Measurements from ENCODE around the gene CHRM2. TPM values are rescaled to one million over a fixed set of nuclear protein-coding genes. Genes with fewer than 3 reads are reported as not detected.

The CHRM2 gene
- total RNA-seq, 1 experiment from 2014 or later, result not detected

GRCh38 chr7:136942401-136942800 lies 73.9 kb downstream of the CHRM2 start:
- CTCF ChIA-PET, result no interaction called here

More at GRCh38 chr7:136942401-136942800, 73.9 kb downstream of the CHRM2 start:
- Histone ChIP-seq H3K4me1 (ENCODE audit: control insufficient read depth in 1 of 2, insufficient read depth in 2 of 2, low read length in 2 of 2) (no peaks in the 10 kb centered on the region), H3K27ac (ENCODE audit: low read depth, low read length) (no peak overlapping the region), H3K36me3 (ENCODE audit: control insufficient read depth in 1 of 2, insufficient read depth in 2 of 2, low read length in 2 of 2) (no peaks in the 10 kb centered on the region), H3K79me2 (ENCODE audit: insufficient read depth, low read length) (no peaks in the 10 kb centered on the region), H3K9ac (ENCODE audit: low read length) (no peak overlapping the region), H3K9me2 (ENCODE audit: insufficient read depth) (no peaks in the 10 kb centered on the region), H3K27me3 (ENCODE audit: insufficient read depth, low read length) (no peaks in the 10 kb centered on the region), H2AFZ (ENCODE audit: low read depth, low read length, poor library complexity, severe bottlenecking) (no peak overlapping the region), H3K4me2 (ENCODE audit: low read length) (no peak overlapping the region), H3K9me3 (ENCODE audit: control insufficient read depth in 1 of 2, insufficient read depth in 1 of 2, low read depth in 1 of 2, low read length in 2 of 2) (peaks cover 4% of the 10 kb centered on the region in 2 experiments; a peak in 2 of 4 replicates), H4K20me1 (ENCODE audit: insufficient read depth) (no peaks in the 10 kb centered on the region), H3K4me3 (replicated peaks in 1 of 2; ENCODE audit: low read depth in 1 of 2, low read length in 2 of 2) (no peak overlapping the region)
- ATAC-seq, result no peak
- intact Hi-C loops (cut with micrococcal nuclease), result no loop called here
- no peak for DNase-seq (ENCODE audit: low read depth, low spot score)
- no TSS peak for BruUV-seq (replicated peaks)
- ChIA-PET POLR2A (no interaction called here), RAD21 (ENCODE audit: low non-redundant PET in 1 of 2, low total read pairs in 2 of 2, uncharacterized antibody in 2 of 2, unreplicated experiment in 2 of 2) (no interaction called here)
- TF ChIP-seq EZH2 (IDR thresholded peaks at IDR 0.05), result no peak
- TF ChIP-seq CTCF (IDR thresholded peaks at IDR 0.05 in 2 of 3, conservative IDR thresholded peaks at IDR 0.05 in 1 of 3; ENCODE audit: borderline replicate concordance in 1 of 3, insufficient read depth in 1 of 3, low read depth in 2 of 3, low read length in 2 of 3), result no peak
- TF ChIP-seq CBX3 (IDR thresholded peaks at IDR 0.05; ENCODE audit: low read depth), result no peak
- TF ChIP-seq YY1 (IDR thresholded peaks at IDR 0.05; ENCODE audit: extremely low read depth, insufficient replicate concordance, low read depth, low read length), result no peak
- TF ChIP-seq ZFX (IDR thresholded peaks at IDR 0.05), result no peak
- TF ChIP-seq RAD21 (IDR thresholded peaks at IDR 0.05; ENCODE audit: low read depth), result no peak
- no peak for TF ChIP-seq TCF7L2 (IDR thresholded peaks at IDR 0.05; ENCODE audit: borderline replicate concordance, extremely low read depth, insufficient read depth, insufficient read length)
- TF ChIP-seq JUND (IDR thresholded peaks at IDR 0.05), result no peak
- no peak for TF ChIP-seq POLR2A (IDR thresholded peaks at IDR 0.05; ENCODE audit: borderline replicate concordance, extremely low read depth, insufficient read depth, insufficient read length)
- no peak for TF ChIP-seq MAX (IDR thresholded peaks at IDR 0.05)
- no peak for TF ChIP-seq ZNF274 (IDR thresholded peaks at IDR 0.05; ENCODE audit: low read depth, low read length)
- TF ChIP-seq SRF (IDR thresholded peaks at IDR 0.05; ENCODE audit: low read depth), result no peak
- TF ChIP-seq EZH2phosphoT487 (IDR thresholded peaks at IDR 0.05; ENCODE audit: borderline replicate concordance), result no peak
- TF ChIP-seq CEBPB (IDR thresholded peaks at IDR 0.05; ENCODE audit: low read depth), result no peak
- TF ChIP-seq ATF3 (IDR thresholded peaks at IDR 0.05), result no peak
- TF ChIP-seq ELF1 (IDR thresholded peaks at IDR 0.05; ENCODE audit: borderline replicate concordance, low read depth), result no peak
- TF ChIP-seq EGR1 (IDR thresholded peaks at IDR 0.05; ENCODE audit: low read depth), result no peak
- TF ChIP-seq SP1 (IDR thresholded peaks at IDR 0.05; ENCODE audit: low read depth), result no peak
- no peak for TF ChIP-seq REST (IDR thresholded peaks at IDR 0.05; ENCODE audit: low read depth)
